Neural crest cell (in vitro differentiated cells): Measurements from ENCODE around the gene RNF31. TPM values are rescaled to one million over a fixed set of nuclear protein-coding genes. Genes with fewer than 3 reads are reported as not detected.

Source experiments
- DNase-seq: peaks from one replicate; pipeline ENCODE4 v3.0.0; 2021; ENCODE audit warnings: low read depth, mixed read lengths, low spot score
- H3K27ac Mint-ChIP-seq: one replicate; pipeline ENCODE4 v1.8.0; 2021; ENCODE audit warnings: mild to moderate bottlenecking, mixed read lengths; ENCODE audit not compliant: unreplicated experiment
- H3K27me3 Mint-ChIP-seq: 2 replicates; pipeline ENCODE4 v1.8.0; 2021; ENCODE audit warnings: low read depth, mild to moderate bottlenecking, mixed read lengths
- H3K36me3 Mint-ChIP-seq: 2 replicates; pipeline ENCODE4 v1.8.0; 2021; ENCODE audit warnings: low read depth, mild to moderate bottlenecking, mixed read lengths
- H3K4me1 Mint-ChIP-seq: 2 replicates; pipeline ENCODE4 v1.8.0; 2021; ENCODE audit warnings: mixed read lengths
- H3K4me3 Mint-ChIP-seq: one replicate; pipeline ENCODE4 v1.8.0; 2021; ENCODE audit warnings: mild to moderate bottlenecking, mixed read lengths
- H3K9me3 Mint-ChIP-seq: 2 replicates; pipeline ENCODE4 v1.8.0; 2021; ENCODE audit warnings: mixed read lengths
- CTCF ChIP-seq: fragments of 200-600 bp; sonication (generic); conservative IDR thresholded peaks from 2 replicates; pipeline ENCODE4 v1.5.0; 2021; ENCODE audit warnings: antibody characterized with exemption, mild to moderate bottlenecking
- total RNA-seq: library from RNA; stranded (reverse); gene quantifications from 2 replicates; pipeline ENCODE4 v1.2.1, GENCODE V29; 2021

RNF31 gene
- total RNA-seq, 1 donor from 2014 or later: 65.5 TPM

GRCh38 chr14:24176599-24176998, 29.3 kb downstream of the RNF31 start:
- Mint-ChIP-seq H3K27me3 (peaks cover 2% of the 10 kb centered on the region), H3K4me3 (peak overlapping the region; percentile 59), H3K27ac (no peak overlapping the region), H3K36me3 (peaks cover 7% of the 10 kb centered on the region), H3K4me1 (peaks cover 24% of the 10 kb centered on the region), H3K9me3 (no peaks in the 10 kb centered on the region)
- TF ChIP-seq CTCF: no peak
- DNase-seq: no peak

- H3K4me1 Mint-ChIP-seq: peaks cover 22% of the 10 kb centered on the region
Observed at GRCh38 chr14:24177041-24177825, 29.9 kb downstream of the RNF31 start.

GRCh38 chr14:24177891-24178290, 30.6 kb downstream of the RNF31 start:
- Mint-ChIP-seq H3K36me3 (peaks cover 10% of the 10 kb centered on the region), H3K27ac (no peak overlapping the region)

More at GRCh38 chr14:24177041-24177825, 29.9 kb downstream of the RNF31 start:
- no peaks in the 10 kb centered on the region for H3K9me3 Mint-ChIP-seq
- no peak for DNase-seq
- peaks cover 2% of the 10 kb centered on the region for H3K27me3 Mint-ChIP-seq
- H3K4me3 Mint-ChIP-seq: peak overlapping the region; percentile 59
- H3K36me3 Mint-ChIP-seq: peaks cover 7% of the 10 kb centered on the region
- TF ChIP-seq CTCF: no peak
- no peak overlapping the region for H3K27ac Mint-ChIP-seq

GRCh38 chr14:24178399-24179178, 31.3 kb downstream of the RNF31 start:
- Mint-ChIP-seq H3K27me3 (peaks cover 2% of the 10 kb centered on the region), H3K4me1 (peaks cover 11% of the 10 kb centered on the region), H3K36me3 (peaks cover 10% of the 10 kb centered on the region), H3K27ac (no peak overlapping the region), H3K9me3 (no peaks in the 10 kb centered on the region), H3K4me3 (peak overlapping the region; percentile 72)
- no peak for TF ChIP-seq CTCF
- no peak for DNase-seq

More at GRCh38 chr14:24177891-24178290, 30.6 kb downstream of the RNF31 start:
- TF ChIP-seq CTCF: no peak
- H3K27me3 Mint-ChIP-seq: peaks cover 2% of the 10 kb centered on the region
- peaks cover 18% of the 10 kb centered on the region for H3K4me1 Mint-ChIP-seq
- DNase-seq: no peak
- H3K9me3 Mint-ChIP-seq: no peaks in the 10 kb centered on the region
- no peak overlapping the region for H3K4me3 Mint-ChIP-seq

- Mint-ChIP-seq H3K4me1 (peaks cover 8% of the 10 kb centered on the region), H3K9me3 (no peaks in the 10 kb centered on the region), H3K36me3 (peaks cover 10% of the 10 kb centered on the region), H3K27ac (no peak overlapping the region), H3K4me3 (peak overlapping the region; percentile 72), H3K27me3 (peaks cover 2% of the 10 kb centered on the region)
- TF ChIP-seq CTCF: no peak
- no peak for DNase-seq
Observed at GRCh38 chr14:24179294-24179960, 32.1 kb downstream of the RNF31 start.
